IPS-18a (cell line): ENCODE results near the gene FBF1.

Experiments
- H3K27ac ChIP-seq: one replicate; pipeline ENCODE4 v1.5.1; 2013; ENCODE audit warnings: low read length
- H3K27me3 ChIP-seq: one replicate; pipeline ENCODE4 v1.6.1; 2013; ENCODE audit warnings: mild to moderate bottlenecking, low read length; ENCODE audit not compliant: control insufficient read depth, insufficient read depth
- H3K36me3 ChIP-seq: one replicate; pipeline ENCODE4 v1.6.1; 2013; ENCODE audit warnings: low read depth, low read length; ENCODE audit not compliant: control insufficient read depth
- H3K4me1 ChIP-seq: one replicate; pipeline ENCODE4 v1.6.1; 2013; ENCODE audit warnings: low read depth, low read length; ENCODE audit not compliant: control insufficient read depth
- H3K4me3 ChIP-seq: one replicate; pipeline ENCODE4 v1.5.1; 2013; ENCODE audit warnings: low read length
- H3K9ac ChIP-seq: one replicate; pipeline ENCODE4 v1.6.1; 2013; ENCODE audit warnings: mild to moderate bottlenecking, low read length, moderate library complexity
- H3K9me3 ChIP-seq: one replicate; pipeline ENCODE4 v1.6.1; 2013; ENCODE audit warnings: low read depth, low read length; ENCODE audit not compliant: control insufficient read depth

FBF1 gene

GRCh38 chr17:75922963-75923874 is 17.6 kb downstream of the FBF1 start:
- H3K9ac ChIP-seq = no peak overlapping the region
- H3K4me1 ChIP-seq = no peaks in the 10 kb centered on the region
- H3K4me3 ChIP-seq = no peak overlapping the region
- no peak overlapping the region for H3K27ac ChIP-seq
- H3K36me3 ChIP-seq = peaks cover 5% of the 10 kb centered on the region
- H3K27me3 ChIP-seq = no peaks in the 10 kb centered on the region
- H3K9me3 ChIP-seq = no peaks in the 10 kb centered on the region

GRCh38 chr17:75922173-75922961 is 18.5 kb downstream of the FBF1 start:
- no peaks in the 10 kb centered on the region for H3K27me3 ChIP-seq
- peaks cover 5% of the 10 kb centered on the region for H3K36me3 ChIP-seq
- H3K27ac ChIP-seq = no peak overlapping the region
- no peaks in the 10 kb centered on the region for H3K9me3 ChIP-seq
- H3K9ac ChIP-seq = no peak overlapping the region
- no peaks in the 10 kb centered on the region for H3K4me1 ChIP-seq
- no peak overlapping the region for H3K4me3 ChIP-seq

- Histone ChIP-seq H3K4me3 (no peak overlapping the region), H3K36me3 (peaks cover 5% of the 10 kb centered on the region), H3K9me3 (no peaks in the 10 kb centered on the region), H3K27ac (no peak overlapping the region), H3K9ac (no peak overlapping the region), H3K27me3 (no peaks in the 10 kb centered on the region), H3K4me1 (no peaks in the 10 kb centered on the region)
These were observed 19.2 kb downstream of the FBF1 start for GRCh38 chr17:75921596-75921995.

GRCh38 chr17:75920045-75920560 is 20.7 kb downstream of the FBF1 start:
- no peaks in the 10 kb centered on the region for H3K36me3 ChIP-seq
- no peak overlapping the region for H3K4me3 ChIP-seq
- H3K4me1 ChIP-seq = no peaks in the 10 kb centered on the region
- no peaks in the 10 kb centered on the region for H3K9me3 ChIP-seq
- no peaks in the 10 kb centered on the region for H3K27me3 ChIP-seq
- H3K9ac ChIP-seq = no peak overlapping the region
- H3K27ac ChIP-seq = no peak overlapping the region

GRCh38 chr17:75919611-75920010 is 21.2 kb downstream of the FBF1 start:
- H3K9ac ChIP-seq = no peak overlapping the region
- no peaks in the 10 kb centered on the region for H3K27me3 ChIP-seq
- no peaks in the 10 kb centered on the region for H3K36me3 ChIP-seq
- no peak overlapping the region for H3K27ac ChIP-seq
- no peak overlapping the region for H3K4me3 ChIP-seq
- H3K9me3 ChIP-seq = no peaks in the 10 kb centered on the region
- H3K4me1 ChIP-seq = no peaks in the 10 kb centered on the region

- no peak overlapping the region for H3K27ac ChIP-seq
- no peaks in the 10 kb centered on the region for H3K36me3 ChIP-seq
These were observed 22.9 kb downstream of the FBF1 start for GRCh38 chr17:75917917-75918445.

GRCh38 chr17:75917141-75917916 is 23.5 kb downstream of the FBF1 start:
- no peaks in the 10 kb centered on the region for H3K27me3 ChIP-seq
- H3K9me3 ChIP-seq = no peaks in the 10 kb centered on the region
- no peak overlapping the region for H3K27ac ChIP-seq
- no peak overlapping the region for H3K9ac ChIP-seq
- H3K4me3 ChIP-seq = no peak overlapping the region
- no peaks in the 10 kb centered on the region for H3K36me3 ChIP-seq
- no peaks in the 10 kb centered on the region for H3K4me1 ChIP-seq

More at GRCh38 chr17:75917917-75918445, 22.9 kb downstream of the FBF1 start:
- Histone ChIP-seq H3K4me1 (no peaks in the 10 kb centered on the region), H3K9ac (no peak overlapping the region), H3K9me3 (no peaks in the 10 kb centered on the region), H3K27me3 (no peaks in the 10 kb centered on the region), H3K4me3 (no peak overlapping the region)

DNA sequence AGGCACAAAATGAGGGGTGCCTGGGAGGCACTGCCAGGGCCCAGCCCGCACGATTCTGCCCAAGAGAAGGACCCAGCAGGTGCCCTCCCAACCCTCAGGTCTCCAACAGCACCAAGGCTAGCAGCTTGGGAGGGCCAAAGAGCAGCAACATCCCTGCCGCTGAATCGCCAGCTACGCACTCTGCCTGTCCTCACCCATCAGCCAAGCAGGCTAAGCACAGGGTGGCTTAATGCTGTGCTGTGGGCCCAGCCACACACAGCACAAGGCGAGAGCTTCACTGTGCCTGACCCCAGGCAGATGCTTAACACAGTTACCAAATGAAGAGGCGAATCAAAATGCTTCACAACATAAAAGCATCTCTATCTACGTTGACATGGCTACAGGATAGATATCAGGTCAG is 25.6 kb downstream of the FBF1 start:
- Histone ChIP-seq H3K27me3 (no peaks in the 10 kb centered on the region), H3K4me3 (no peak overlapping the region), H3K9ac (no peak overlapping the region), H3K27ac (no peak overlapping the region), H3K9me3 (no peaks in the 10 kb centered on the region), H3K4me1 (no peaks in the 10 kb centered on the region), H3K36me3 (no peaks in the 10 kb centered on the region)

- Histone ChIP-seq H3K36me3 (no peaks in the 10 kb centered on the region), H3K9ac (no peak overlapping the region), H3K4me1 (no peaks in the 10 kb centered on the region), H3K27ac (no peak overlapping the region), H3K4me3 (no peak overlapping the region), H3K9me3 (no peaks in the 10 kb centered on the region), H3K27me3 (no peaks in the 10 kb centered on the region)
These were observed 26.1 kb downstream of the FBF1 start for GRCh38 chr17:75914643-75915267.

DNA sequence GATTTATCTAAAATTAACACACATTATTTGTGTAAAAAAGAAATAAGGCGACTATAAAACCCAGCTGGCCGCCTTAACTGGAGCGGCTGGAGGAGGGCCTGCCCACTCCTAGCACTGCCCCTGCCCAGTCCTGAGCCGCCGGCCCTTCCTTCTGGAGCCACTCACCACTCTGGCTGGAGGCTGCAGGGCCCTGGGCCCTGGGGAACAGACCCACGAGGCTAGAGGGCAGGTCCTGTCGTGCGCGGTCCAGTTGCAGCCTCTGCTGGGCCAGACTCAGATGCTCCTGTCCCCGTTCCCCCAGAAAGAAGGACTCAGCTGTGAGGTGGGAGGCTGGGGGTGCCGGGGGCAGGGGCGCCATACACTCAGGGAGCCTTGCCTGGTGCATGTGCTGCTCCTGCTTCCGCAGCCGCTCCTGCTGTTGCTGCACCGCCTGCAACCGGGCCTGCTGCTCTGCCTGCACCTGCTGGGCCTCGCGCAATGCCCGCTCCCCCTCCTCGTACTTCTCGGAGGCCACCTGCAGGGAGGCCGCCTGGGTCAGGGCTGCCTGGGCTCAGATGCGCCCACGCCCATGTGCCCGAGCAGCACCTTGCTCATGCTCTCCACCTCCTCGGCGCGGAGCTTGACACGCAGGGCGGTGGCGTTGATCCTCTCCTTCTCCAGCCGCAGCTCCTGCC is 27.2 kb downstream of the FBF1 start:
- Histone ChIP-seq H3K36me3 (no peaks in the 10 kb centered on the region), H3K9ac (no peak overlapping the region)

More for the DNA sequence above, 27.2 kb downstream of the FBF1 start:
- Histone ChIP-seq H3K4me1 (no peaks in the 10 kb centered on the region), H3K27ac (no peak overlapping the region), H3K27me3 (no peaks in the 10 kb centered on the region), H3K9me3 (no peaks in the 10 kb centered on the region), H3K4me3 (no peak overlapping the region)
